Measurements from ENCODE around the gene LASP1. TPM values are rescaled to one million over a fixed set of nuclear protein-coding genes. Genes with fewer than 3 reads are reported as not detected.

Gene LASP1
- polyA plus RNA-seq, 1 donor from 2014 or later: 44.5 TPM

DNA sequence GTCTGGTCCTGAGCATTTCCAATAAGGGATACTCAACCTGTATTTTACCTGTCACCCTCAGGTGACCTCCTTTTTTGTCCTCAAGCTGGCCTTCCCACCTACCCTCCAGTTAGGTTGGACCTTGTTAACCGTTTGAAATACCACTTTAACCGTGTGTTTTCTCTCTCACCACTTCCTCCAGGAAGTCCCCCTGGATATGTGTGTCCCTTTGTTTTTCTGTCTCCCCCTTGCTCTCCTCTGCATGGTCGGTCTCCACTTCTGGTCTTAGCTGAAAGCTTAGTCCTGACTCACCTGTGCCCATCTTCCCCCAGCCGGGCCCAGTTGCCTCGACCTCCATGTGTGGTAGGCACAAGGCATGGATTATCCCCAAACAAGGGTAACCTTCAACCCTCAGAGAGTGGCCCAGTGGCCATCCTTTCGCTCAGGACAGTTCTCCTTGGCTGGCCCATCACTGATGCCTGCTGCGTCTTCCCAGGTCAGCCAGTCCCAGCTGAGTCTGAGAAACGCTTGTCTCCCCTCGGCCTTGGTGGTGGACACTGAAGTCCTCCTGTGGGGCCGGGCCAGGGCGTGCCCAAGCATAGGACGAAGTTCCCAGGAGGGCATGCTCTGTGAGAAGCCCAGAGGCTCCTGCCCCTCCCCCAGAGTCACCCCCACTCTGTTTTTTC is 20.0 kb downstream of the LASP1 start:
- peak overlapping the region in 1 of 4 donors; percentile 28 for H3K4me3 Mint-ChIP-seq
- H3K9me3 Mint-ChIP-seq: no peaks in the 10 kb centered on the region
- H3K36me3 Mint-ChIP-seq: no peaks in the 10 kb centered on the region
- peak overlapping the region in 2 of 3 donors; percentile 63 to 89 for H3K27ac Mint-ChIP-seq
- H3K4me1 Mint-ChIP-seq: peaks cover 9 to 20% (median 11%) of the 10 kb centered on the region in 3 donors
- H3K27me3 Mint-ChIP-seq: no peaks in the 10 kb centered on the region

DNA sequence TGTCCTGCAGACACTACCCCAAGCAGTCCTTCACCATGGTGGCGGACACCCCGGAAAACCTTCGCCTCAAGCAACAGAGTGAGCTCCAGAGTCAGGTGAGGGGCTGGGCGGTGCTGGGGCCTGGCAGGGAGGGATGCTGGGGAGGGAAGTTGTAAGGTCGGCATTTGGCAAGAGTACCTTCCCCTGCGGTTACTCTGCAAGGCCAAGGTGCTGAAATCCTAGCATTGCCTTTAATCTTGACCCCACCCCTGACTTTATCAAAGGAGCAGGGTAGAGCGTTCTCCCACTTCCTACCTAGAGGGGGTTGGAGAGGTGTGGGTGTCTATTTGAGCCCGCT is 20.5 kb downstream of the LASP1 start:
- H3K27ac Mint-ChIP-seq: peak overlapping the region in 2 of 3 donors; percentile 63 to 89
- no peaks in the 10 kb centered on the region for H3K27me3 Mint-ChIP-seq
- H3K4me1 Mint-ChIP-seq: peaks cover 7 to 18% (median 9%) of the 10 kb centered on the region in 3 donors
- peak overlapping the region in 1 of 4 donors; percentile 28 for H3K4me3 Mint-ChIP-seq
- no peaks in the 10 kb centered on the region for H3K36me3 Mint-ChIP-seq
- no peaks in the 10 kb centered on the region for H3K9me3 Mint-ChIP-seq

DNA sequence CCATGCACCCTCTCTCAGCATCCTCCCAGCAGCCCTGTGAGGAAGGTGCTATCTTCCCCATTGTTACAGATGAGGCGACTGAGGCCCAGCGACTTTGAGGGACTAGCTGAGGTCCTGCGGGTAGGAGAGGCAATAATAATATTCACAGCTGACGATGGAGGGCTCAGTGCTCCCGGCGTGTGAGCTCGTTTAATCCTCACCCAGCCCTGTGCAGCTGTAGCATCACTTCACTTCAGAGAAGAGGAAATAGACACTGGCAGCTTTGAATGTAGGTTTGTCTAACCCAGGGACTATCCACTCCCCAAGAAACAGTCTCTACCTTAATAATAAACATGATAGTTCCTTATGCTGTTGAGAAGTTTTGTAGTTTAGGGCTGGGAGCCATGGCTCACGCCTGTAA is 21.6 kb downstream of the LASP1 start:
- Mint-ChIP-seq H3K27me3 (no peaks in the 10 kb centered on the region), H3K4me3 (peak overlapping the region in 3 of 4 donors; percentile 29 to 74 (median 32)), H3K9me3 (no peaks in the 10 kb centered on the region), H3K27ac (peak overlapping the region; percentile 64 to 98 (median 87)), H3K4me1 (peaks cover 2 to 12% (median 9%) of the 10 kb centered on the region in 3 donors), H3K36me3 (no peaks in the 10 kb centered on the region)

DNA sequence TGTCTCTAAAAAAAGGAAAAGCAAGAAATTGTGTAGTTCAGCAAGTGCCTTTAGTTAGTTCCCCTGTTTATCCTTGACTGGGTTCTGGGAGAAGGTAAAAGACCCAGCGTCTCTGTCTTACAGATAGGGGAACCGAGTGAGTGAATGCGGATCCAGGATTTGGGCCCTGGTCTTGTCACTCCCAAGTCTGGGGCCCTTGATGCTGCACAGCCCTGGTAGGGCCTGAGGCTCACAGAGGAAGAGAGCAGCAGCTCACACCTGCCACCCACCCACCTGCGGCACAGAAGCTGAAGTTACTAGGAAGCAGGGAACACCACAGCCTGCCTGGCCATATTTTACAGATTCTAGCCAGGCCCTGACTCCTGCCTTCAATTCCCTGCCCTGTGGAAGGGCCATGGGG is 22.2 kb downstream of the LASP1 start:
- no peaks in the 10 kb centered on the region for H3K36me3 Mint-ChIP-seq

DNA sequence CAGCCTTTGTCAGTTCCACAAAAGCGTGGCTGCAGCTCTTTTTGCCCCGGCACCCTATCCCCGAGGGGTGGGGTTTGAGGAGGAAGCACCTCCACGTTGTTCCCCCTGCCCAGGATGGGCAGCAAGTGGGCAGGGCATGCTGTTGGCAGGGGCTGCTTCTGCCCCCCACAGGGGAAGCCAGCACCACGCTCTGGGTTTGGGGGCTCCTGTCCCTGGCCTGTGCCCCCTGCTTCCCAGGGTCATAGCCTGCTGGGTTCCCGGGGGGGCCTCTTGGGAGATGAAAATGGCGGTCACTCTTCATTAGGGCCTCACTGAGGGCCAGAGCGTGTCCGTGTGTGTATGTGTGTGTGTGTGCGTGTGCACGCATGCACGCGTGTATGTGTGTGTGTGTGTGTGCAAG is 22.8 kb downstream of the LASP1 start:
- peak overlapping the region in 1 of 4 donors; percentile 67 for H3K4me3 Mint-ChIP-seq
- peaks cover 2 to 14% (median 9%) of the 10 kb centered on the region in 3 donors for H3K4me1 Mint-ChIP-seq
- peaks cover 1% of the 10 kb centered on the region for H3K36me3 Mint-ChIP-seq
- peak overlapping the region in 2 of 3 donors; percentile 47 to 87 for H3K27ac Mint-ChIP-seq
- H3K9me3 Mint-ChIP-seq: no peaks in the 10 kb centered on the region
- H3K27me3 Mint-ChIP-seq: no peaks in the 10 kb centered on the region

More for the DNA sequence above, 22.2 kb downstream of the LASP1 start:
- Mint-ChIP-seq H3K27ac (peak overlapping the region; percentile 46 to 98 (median 87)), H3K4me1 (peaks cover 2 to 11% (median 9%) of the 10 kb centered on the region in 3 donors), H3K4me3 (peak overlapping the region in 3 of 4 donors; percentile 22 to 74 (median 29)), H3K27me3 (no peaks in the 10 kb centered on the region), H3K9me3 (no peaks in the 10 kb centered on the region)

DNA sequence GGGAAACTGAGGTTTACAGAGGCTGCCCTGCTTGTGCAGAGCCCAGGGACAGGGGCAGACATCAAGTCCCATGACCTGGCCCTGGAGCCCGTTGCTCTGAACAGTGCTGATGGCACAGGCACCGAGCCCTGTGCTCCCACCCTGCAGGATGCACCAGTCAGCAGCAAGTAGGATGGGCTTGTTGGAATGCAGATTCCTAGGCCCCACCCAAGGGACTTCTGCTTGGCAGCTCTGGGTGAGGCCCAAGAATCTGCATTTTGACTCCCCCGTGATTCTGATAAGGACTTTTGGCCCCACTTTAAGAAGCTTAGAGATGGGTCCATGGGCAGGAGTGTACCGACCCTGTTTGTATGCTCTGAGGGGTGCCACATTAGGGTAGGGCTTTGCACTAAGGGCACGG is 23.3 kb downstream of the LASP1 start:
- H3K27ac Mint-ChIP-seq: peak overlapping the region; percentile 16 to 87 (median 47)
- H3K9me3 Mint-ChIP-seq: no peaks in the 10 kb centered on the region
- H3K4me1 Mint-ChIP-seq: peaks cover 4 to 19% (median 13%) of the 10 kb centered on the region in 3 donors
- no peaks in the 10 kb centered on the region for H3K27me3 Mint-ChIP-seq
- H3K36me3 Mint-ChIP-seq: peaks cover 1% of the 10 kb centered on the region
- no peak overlapping the region for H3K4me3 Mint-ChIP-seq

DNA sequence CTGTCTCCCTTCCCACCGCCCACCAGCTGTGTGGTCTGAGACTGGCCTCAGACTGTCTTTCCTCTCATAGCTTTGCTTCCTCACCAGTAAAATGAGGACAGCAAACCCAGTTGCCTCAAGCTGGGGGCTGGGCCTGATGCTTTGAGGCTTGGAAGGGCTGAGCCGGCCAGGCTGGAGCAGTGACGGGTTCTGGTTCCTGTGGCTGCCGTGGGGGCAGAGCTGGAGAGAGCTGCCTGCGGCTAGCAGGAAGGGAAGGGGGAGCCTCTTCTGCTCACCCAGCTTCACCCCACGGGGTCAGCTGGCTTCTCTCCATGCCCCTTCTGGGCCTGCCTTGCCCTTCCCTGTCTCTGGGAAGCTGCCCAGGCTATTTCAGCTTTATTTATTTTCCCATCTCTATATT is 23.7 kb downstream of the LASP1 start:
- Mint-ChIP-seq H3K4me3 (peak overlapping the region in 1 of 4 donors; percentile 55), H3K4me1 (peaks cover 9 to 22% (median 17%) of the 10 kb centered on the region in 3 donors), H3K27ac (peak overlapping the region; percentile 4 to 63 (median 16)), H3K27me3 (no peaks in the 10 kb centered on the region), H3K9me3 (no peaks in the 10 kb centered on the region), H3K36me3 (peaks cover 1% of the 10 kb centered on the region)

DNA sequence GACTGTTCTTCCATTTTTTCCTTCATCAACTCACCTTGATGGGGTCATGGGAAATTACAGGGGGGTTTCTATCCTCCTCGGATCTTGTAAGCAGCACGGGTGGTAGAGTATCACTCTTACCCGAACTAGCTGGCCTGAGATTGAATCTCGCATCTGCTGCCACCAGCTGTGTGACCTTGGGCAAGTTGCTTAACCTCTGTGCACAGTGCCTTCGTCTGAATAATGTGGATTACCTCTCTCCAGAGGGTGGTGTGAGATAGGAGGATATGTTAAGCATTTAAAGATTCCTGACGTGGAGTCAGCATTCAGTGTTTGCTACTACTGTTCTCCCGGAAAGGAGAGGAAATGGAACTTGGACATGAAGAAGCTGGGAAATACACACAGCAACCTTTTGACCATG is 24.4 kb downstream of the LASP1 start:
- H3K4me3 Mint-ChIP-seq: no peak overlapping the region
- H3K36me3 Mint-ChIP-seq: peaks cover 1% of the 10 kb centered on the region
- no peaks in the 10 kb centered on the region for H3K27me3 Mint-ChIP-seq
- H3K9me3 Mint-ChIP-seq: no peaks in the 10 kb centered on the region
- peak overlapping the region; percentile 4 to 87 (median 63) for H3K27ac Mint-ChIP-seq
- H3K4me1 Mint-ChIP-seq: peaks cover 16 to 28% (median 23%) of the 10 kb centered on the region in 3 donors

DNA sequence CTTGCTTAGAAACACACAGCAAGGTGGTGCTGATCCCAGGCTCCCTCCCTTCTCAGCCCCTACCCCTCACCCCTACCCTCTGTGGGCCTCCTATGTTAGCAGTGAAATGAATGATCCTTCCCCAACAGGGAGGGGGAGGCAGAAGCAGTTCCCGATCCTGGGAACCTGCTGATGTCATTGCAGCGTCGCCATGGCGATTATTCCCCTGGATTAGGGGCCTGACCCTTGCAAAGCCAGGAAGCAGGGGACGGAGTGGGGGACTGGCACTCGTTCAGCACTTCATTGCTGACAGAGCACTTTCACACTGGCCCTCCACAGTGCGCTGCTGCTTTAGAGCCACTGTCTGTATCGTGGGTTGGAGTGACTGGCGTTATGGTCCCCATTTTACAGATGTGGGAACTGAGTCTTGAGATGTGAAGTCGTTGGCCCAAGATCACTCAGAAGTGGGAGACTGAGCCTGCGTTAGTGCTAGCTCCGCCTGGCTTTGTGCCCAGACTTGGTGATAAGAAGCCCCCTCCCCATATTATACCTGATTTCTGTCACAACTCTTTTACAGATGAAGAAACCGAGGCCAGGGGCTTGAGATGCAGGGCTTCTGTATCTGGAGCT is 26.6 kb downstream of the LASP1 start:
- Mint-ChIP-seq H3K9me3 (no peaks in the 10 kb centered on the region), H3K27ac (peak overlapping the region; percentile 53 to 100 (median 89)), H3K27me3 (no peaks in the 10 kb centered on the region), H3K4me3 (peak overlapping the region in 1 of 4 donors; percentile 66), H3K4me1 (peaks cover 21 to 34% (median 25%) of the 10 kb centered on the region in 3 donors), H3K36me3 (peaks cover 3% of the 10 kb centered on the region)

DNA sequence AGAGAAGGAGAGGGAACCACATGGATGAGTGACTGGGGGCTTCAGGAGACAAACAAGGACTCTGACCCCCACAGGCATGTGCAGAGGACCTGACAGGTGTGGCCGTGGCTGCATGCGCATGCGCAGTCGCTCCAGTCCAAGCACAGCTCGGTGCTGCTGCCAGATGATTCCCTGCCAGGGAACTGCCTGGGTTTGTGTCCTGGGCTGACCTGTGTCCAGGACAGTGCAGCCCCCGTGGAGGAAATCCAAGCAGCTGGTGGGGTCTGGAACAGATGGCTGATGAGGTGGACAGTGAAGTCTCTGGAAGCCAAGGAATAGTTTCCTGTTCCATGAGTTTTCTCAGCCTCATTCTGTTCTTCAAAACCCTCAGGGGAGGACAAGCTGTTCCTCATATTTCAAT is 27.3 kb downstream of the LASP1 start:
- no peaks in the 10 kb centered on the region for H3K9me3 Mint-ChIP-seq
- H3K27me3 Mint-ChIP-seq: no peaks in the 10 kb centered on the region
- peak overlapping the region; percentile 89 to 100 (median 96) for H3K27ac Mint-ChIP-seq
- H3K36me3 Mint-ChIP-seq: peaks cover 3% of the 10 kb centered on the region
- peaks cover 18 to 35% (median 21%) of the 10 kb centered on the region in 3 donors for H3K4me1 Mint-ChIP-seq
- H3K4me3 Mint-ChIP-seq: no peak overlapping the region

DNA sequence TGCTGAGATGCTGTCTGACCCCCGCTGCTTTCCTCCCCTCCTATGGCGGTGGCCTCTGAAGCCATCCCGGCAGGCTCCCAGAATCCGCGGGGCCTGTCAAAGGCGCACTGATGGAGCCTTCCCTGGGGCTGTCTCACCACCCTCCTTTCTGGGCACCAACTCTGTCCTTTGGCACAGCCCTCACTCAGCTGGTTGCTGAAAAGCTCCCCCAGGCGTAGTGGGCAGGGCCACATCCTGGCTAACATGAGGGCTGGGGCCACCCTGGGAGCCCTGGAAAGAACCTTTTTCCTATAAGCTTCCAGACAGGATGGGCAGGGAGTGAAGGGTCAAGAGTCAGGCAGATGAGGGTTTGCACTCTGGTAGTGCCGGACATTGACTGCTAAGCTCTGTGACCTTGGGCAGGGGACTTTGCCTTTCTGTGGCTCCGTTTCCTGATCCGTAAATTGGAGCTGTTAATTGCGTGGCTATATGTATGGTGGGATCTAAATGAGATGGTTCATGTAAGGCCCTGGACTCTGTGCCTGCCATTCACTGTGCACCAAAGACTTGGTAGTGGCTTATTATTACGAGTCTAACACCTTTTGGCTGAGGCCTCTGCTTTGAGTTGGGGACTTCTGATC is 27.9 kb downstream of the LASP1 start:
- Mint-ChIP-seq H3K9me3 (no peaks in the 10 kb centered on the region), H3K4me3 (peak overlapping the region in 3 of 4 donors; percentile 57 to 94 (median 91)), H3K27me3 (no peaks in the 10 kb centered on the region), H3K36me3 (peaks cover 3% of the 10 kb centered on the region), H3K27ac (peak overlapping the region; percentile 89 to 100 (median 96)), H3K4me1 (peaks cover 18 to 35% (median 21%) of the 10 kb centered on the region in 3 donors)

DNA sequence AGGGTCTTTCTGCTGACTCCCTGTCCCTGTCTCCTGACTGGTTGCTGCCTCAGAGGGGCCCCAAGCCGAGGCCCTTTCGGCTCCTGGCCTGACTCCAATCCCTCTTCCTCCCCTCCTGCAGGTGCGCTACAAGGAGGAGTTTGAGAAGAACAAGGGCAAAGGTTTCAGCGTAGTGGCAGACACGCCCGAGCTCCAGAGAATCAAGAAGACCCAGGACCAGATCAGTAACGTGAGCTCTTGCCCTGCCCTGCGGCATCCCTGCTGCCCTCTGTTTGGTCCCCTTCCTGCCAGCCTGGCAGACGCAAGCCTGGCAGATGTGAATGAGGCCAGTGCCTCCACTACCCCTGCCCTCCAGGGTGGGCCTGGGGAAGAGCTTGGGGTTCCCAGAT is 28.4 kb downstream of the LASP1 start:
- peak overlapping the region; percentile 89 to 100 (median 96) for H3K27ac Mint-ChIP-seq
- no peaks in the 10 kb centered on the region for H3K27me3 Mint-ChIP-seq
- H3K4me3 Mint-ChIP-seq: peak overlapping the region; percentile 57 to 94 (median 82)
- no peaks in the 10 kb centered on the region for H3K9me3 Mint-ChIP-seq
- peaks cover 3% of the 10 kb centered on the region for H3K36me3 Mint-ChIP-seq
- peaks cover 18 to 35% (median 21%) of the 10 kb centered on the region in 3 donors for H3K4me1 Mint-ChIP-seq

DNA sequence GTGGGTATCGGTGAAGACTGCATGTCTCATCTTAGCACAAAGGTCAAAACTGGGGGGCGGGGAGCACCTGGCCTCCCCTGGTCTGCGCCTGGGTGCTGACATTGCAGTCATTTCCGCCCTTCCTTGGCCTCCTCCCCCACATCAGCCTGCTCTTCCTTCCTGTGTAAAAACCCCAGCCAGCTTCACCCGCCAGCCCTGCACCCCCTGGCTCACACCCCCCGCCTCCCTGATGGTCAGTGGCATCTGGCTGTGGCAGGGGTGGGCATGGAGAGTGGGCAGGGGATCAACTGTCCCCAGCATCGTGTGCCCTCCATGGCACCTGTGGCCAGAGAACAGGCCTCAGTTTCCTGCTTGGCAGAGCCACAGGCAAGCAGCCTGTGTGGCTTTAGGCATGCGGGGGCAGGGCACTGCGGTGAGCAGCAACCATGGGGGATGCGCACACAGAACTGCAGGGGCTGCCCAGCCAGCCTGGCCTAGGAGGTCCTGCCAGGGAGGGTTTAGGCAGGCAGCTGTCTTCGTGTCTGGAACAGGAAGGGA is 29.0 kb downstream of the LASP1 start:
- Mint-ChIP-seq H3K27ac (peak overlapping the region; percentile 89 to 100 (median 96)), H3K9me3 (no peaks in the 10 kb centered on the region), H3K27me3 (no peaks in the 10 kb centered on the region), H3K4me3 (peak overlapping the region; percentile 57 to 94 (median 82)), H3K4me1 (peaks cover 18 to 35% (median 21%) of the 10 kb centered on the region in 3 donors), H3K36me3 (peaks cover 3% of the 10 kb centered on the region)

DNA sequence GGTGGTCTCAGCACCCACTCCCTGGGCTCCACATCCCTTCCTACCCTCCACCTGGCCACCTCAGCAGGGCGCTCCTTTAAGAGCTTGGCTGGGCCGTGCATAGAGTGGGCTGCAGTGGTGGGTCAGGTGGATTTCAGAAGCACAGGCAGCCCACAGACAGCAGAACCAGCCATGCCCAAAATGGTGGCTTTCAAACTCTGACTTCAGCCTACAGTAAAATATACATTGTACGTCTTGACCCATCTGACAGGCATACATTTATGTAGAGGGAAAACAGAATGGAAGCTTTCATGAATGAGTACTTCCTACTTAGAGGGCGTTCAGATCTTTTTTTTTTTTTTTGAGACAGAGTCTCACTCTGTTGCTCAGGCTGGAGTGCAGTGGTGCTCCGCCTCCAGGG is 29.6 kb downstream of the LASP1 start:
- Mint-ChIP-seq H3K4me1 (peaks cover 18 to 33% (median 21%) of the 10 kb centered on the region in 3 donors), H3K9me3 (no peaks in the 10 kb centered on the region), H3K4me3 (peak overlapping the region; percentile 57 to 94 (median 82)), H3K27ac (peak overlapping the region; percentile 89 to 100 (median 96)), H3K36me3 (peaks cover 3% of the 10 kb centered on the region), H3K27me3 (no peaks in the 10 kb centered on the region)
